ENCODE data around the gene MRPS15.

Gene MRPS15

GRCh38 chr1:36417931-36418330 lies 46.3 kb downstream of the MRPS15 start:
- DNase-seq, result no peak

- DNase-seq, result no peak
Observed at GRCh38 chr1:36415661-36416326, 48.4 kb downstream of the MRPS15 start.

GRCh38 chr1:36414384-36414783 lies 49.8 kb downstream of the MRPS15 start:
- no peak for DNase-seq

GRCh38 chr1:36411674-36412648 lies 52.2 kb downstream of the MRPS15 start:
- DNase-seq, result peak; percentile 50

GRCh38 chr1:36408479-36408878 lies 55.7 kb downstream of the MRPS15 start:
- DNase-seq, result no peak

- no peak for DNase-seq
Observed at GRCh38 chr1:36406440-36406839, 57.7 kb downstream of the MRPS15 start.
